Kidney (tissue), 14 donors: ENCODE data around the gene RFC2. TPM values are rescaled to one million over a fixed set of nuclear protein-coding genes. Genes with fewer than 3 reads are reported as not detected.
A peak's percentile ranks its signal among the peaks of the same experiment; 100 is the strongest.
"Not testable (repeated sequence)": the region's sequence is repeated elsewhere in the genome, so short reads cannot be mapped to it uniquely, and the experiment has no call there.

Experiments used
- DNase-seq, 5 donors: peaks; one replicate each; pipeline ENCODE4 v3.0.0-alpha.2; 2013 to 2020
- FAIRE-seq: peaks from 2 replicates; lab custom pipeline; 2012; peaks lifted over from hg19 to GRCh38; lab: Jason Lieb, UNC
- H3K27ac ChIP-seq, 2 donors: one replicate each; pipeline ENCODE4 v1.7.0; 2013; ENCODE audit warnings: low read depth in 2 of 2, low read length in 2 of 2, inconsistent platforms in 1 of 2
- H3K27me3 ChIP-seq: one replicate; pipeline ENCODE4 v1.7.1; 2013; ENCODE audit warnings: low read length, inconsistent platforms; ENCODE audit not compliant: control insufficient read depth, insufficient read depth
- H3K36me3 ChIP-seq, 3 donors: one replicate each; pipeline versions ENCODE4 v1.7.0 to v1.7.1; 2013; ENCODE audit warnings: low read length in 3 of 3, control low read depth in 1 of 3, inconsistent platforms in 1 of 3; ENCODE audit not compliant: insufficient read depth in 3 of 3, control insufficient read depth in 2 of 3
- H3K4me1 ChIP-seq, 3 donors: one replicate each; pipeline versions ENCODE4 v1.7.0 to v1.7.1; 2013; ENCODE audit warnings: low read length in 3 of 3, inconsistent platforms in 1 of 3, low read depth in 1 of 3; ENCODE audit not compliant: control insufficient read depth in 2 of 3, insufficient read depth in 2 of 3
- H3K4me3 ChIP-seq, 3 donors: one replicate each; pipeline versions ENCODE4 v1.7.0 to v1.8.1; 2013; ENCODE audit warnings: low read length in 3 of 3, control low read depth in 1 of 3, inconsistent platforms in 1 of 3
- H3K9ac ChIP-seq, 3 donors: one replicate each; pipeline versions ENCODE4 v1.7.0 to v1.7.1; 2013; ENCODE audit warnings: low read length in 3 of 3, control low read depth in 1 of 3, inconsistent platforms in 1 of 3
- H3K9me3 ChIP-seq, 3 donors: one replicate each; pipeline versions ENCODE4 v1.7.0 to v1.7.1; 2013; ENCODE audit warnings: low read length in 3 of 3, control low read depth in 1 of 3, inconsistent platforms in 1 of 3; ENCODE audit not compliant: control insufficient read depth in 2 of 3, insufficient read depth in 1 of 3
- intact Hi-C: fragments of 100-400 bp; cut with DNase I; formaldehyde crosslinking; loops from one replicate; pipeline ENCODE4 v1.11.1; 2022
- polyA plus RNA-seq: library from polyadenylated mRNA; stranded (reverse); fragments of 350-450 nt; fragmentation: Illumina TruSeq; extraction: RNeasy Lipid Tissue Mini Kit (QIAGEN cat#74804); gene quantifications from one replicate; pipeline ENCODE4 v1.2.3, GENCODE V29; 2014; ENCODE audit warnings: low read depth, low replicate concordance; ENCODE audit not compliant: insufficient read depth
- total RNA-seq: library from RNA; stranded (reverse); fragmentation: NEBNext Ultra II Directional; extraction: Animal tissue kit (Norgen Biotek cat#: 25700); gene quantifications from one replicate; pipeline ENCODE4 v1.2.1, GENCODE V29; 2021
- TF ChIP-seq, protein P1 (sequence below): IDR thresholded peaks from 3 replicates; pipeline ENCODE4 v1.5.1; 2012; ENCODE audit warnings: mild to moderate bottlenecking, moderate library complexity, borderline replicate concordance; ENCODE audit not compliant: insufficient read depth; ENCODE audit errors: extremely low read depth
- donor health status: control.
- donor health status: control.
- donor health status: control.
- donor health status: control.
- donor health status: control.
- donor health status: DM: yes; HTN: yes; CAD: no.
- donor health status: Normal renal cell carcinoma (clear cell type).

Gene RFC2
- total and polyA plus RNA-seq, 2 donors from 2014 or later = 16.2 to 21.1 TPM

DNA sequence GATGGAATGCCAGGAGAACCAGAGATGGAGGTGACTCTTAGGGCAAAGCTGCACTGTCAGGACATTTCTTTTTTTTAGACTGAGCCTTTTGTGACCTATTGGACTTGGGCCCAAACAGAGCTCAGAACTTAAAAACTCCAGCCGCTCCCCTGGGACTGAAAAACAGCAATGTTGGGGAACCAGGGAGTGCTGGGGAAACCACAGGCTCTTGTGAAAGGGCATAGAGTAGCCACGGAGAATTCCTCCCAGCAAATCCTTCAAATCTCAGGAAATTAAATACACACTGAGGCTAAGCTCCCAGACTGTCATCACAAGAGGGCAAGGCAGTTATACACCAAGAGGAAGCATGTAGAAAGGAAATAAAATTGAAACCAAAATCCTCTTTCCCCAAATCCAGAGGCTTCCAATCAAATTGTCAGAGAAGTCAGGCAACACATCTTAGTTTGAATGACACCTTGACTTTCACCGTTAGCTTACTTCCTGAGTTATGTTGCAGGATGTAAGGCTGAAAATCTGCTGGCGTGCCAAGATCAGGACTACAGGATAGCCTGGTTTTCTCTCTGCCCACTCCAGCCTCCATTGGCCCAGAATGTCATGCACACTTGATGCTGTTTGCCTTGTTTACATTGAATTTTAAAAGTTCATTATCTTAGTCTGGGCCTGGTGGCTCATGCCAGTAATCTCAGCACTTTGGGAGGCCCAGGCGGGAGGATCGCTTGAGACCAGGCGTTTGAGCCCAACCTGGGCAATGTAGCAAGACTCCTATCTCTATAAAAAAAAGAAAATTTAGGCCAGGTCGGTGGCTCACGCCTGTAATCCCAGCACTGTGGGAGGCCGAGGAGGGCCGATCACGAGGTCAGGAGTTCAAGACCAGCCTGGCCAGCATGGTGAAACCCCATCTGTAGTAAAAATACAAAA, 2.6 kb upstream of the RFC2 start:
- peaks cover 0 to 9% (median 5%) of the 10 kb centered on the region in 3 donors for H3K4me1 ChIP-seq
- TF ChIP-seq, protein P1, sequence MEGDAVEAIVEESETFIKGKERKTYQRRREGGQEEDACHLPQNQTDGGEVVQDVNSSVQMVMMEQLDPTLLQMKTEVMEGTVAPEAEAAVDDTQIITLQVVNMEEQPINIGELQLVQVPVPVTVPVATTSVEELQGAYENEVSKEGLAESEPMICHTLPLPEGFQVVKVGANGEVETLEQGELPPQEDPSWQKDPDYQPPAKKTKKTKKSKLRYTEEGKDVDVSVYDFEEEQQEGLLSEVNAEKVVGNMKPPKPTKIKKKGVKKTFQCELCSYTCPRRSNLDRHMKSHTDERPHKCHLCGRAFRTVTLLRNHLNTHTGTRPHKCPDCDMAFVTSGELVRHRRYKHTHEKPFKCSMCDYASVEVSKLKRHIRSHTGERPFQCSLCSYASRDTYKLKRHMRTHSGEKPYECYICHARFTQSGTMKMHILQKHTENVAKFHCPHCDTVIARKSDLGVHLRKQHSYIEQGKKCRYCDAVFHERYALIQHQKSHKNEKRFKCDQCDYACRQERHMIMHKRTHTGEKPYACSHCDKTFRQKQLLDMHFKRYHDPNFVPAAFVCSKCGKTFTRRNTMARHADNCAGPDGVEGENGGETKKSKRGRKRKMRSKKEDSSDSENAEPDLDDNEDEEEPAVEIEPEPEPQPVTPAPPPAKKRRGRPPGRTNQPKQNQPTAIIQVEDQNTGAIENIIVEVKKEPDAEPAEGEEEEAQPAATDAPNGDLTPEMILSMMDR = no peak
- H3K27ac ChIP-seq = peak overlapping the region; percentile 11 to 23
- intact Hi-C loops = no loop called here
- no peak for DNase-seq
- no peaks in the 10 kb centered on the region for H3K27me3 ChIP-seq
- H3K9ac ChIP-seq = peak overlapping the region in 1 of 3 donors; percentile 30
- no peak for FAIRE-seq
- no peak overlapping the region for H3K4me3 ChIP-seq
- H3K9me3 ChIP-seq = no peaks in the 10 kb centered on the region
- no peaks in the 10 kb centered on the region for H3K36me3 ChIP-seq

DNA sequence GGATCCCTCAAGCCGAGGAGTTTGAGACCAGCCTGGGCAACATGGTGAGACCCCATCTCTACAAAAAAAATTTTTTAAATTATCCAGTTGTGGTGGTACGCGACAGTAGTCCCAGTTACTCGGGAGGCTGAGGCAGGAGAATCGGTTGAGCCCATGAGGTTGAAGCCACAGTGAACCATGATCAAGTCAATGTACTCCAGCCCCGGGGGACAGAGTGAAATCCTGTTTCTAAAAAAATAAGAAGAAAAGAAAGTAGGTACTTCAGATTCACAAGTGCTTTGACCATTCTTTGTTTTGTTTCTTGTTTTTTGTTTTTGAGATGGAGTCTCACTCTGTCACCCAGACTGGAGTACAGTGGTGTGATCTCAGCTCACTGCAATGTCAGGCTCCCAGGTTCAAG, 1.3 kb upstream of the RFC2 start:
- Histone ChIP-seq H3K9ac (peak overlapping the region in 2 of 3 donors; percentile 37 to 99), H3K27ac (peak overlapping the region in 1 of 2 donors; percentile 96), H3K4me3 (peak overlapping the region in 2 of 3 donors; percentile 94 to 98)
- H3K4me1 ChIP-seq, H3K36me3 ChIP-seq, H3K27me3 ChIP-seq, DNase-seq, intact Hi-C loops, FAIRE-seq, H3K9me3 ChIP-seq: not testable (repeated sequence)

DNA sequence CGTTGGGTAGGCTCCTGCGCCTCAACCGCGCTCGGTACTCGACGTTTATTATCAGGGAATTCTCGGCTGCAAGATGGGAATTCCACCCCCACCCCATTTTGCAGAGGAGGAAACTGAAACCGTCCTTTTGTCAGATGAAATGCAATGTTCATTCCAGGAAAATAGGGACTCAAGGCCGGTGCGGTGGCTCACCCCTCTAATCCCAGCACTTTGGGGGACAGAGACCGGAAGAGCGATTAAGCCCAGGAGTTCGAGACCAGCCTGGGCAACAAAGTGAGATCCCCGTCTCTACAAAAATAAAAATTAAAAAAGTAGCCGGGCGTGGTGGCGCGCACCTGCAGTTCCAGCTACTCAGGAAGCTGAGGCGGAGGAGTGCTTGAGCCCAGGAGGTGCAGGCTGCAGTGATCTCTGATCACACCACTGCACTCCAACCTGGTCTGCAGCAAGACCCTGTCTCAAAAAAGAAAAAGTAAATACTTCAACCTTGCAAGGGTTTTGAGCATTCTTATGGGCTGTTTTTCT, 720 bp upstream of the RFC2 start:
- H3K36me3 ChIP-seq = peaks cover 0 to 6% (median 5%) of the 10 kb centered on the region in 3 donors
- intact Hi-C loops = no loop called here
- peaks cover 0 to 9% (median 5%) of the 10 kb centered on the region in 3 donors for H3K4me1 ChIP-seq
- H3K27me3 ChIP-seq = no peaks in the 10 kb centered on the region
- TF ChIP-seq, protein P1 = no peak
- FAIRE-seq (no peak), DNase-seq (no peak)
- H3K9ac ChIP-seq = peak overlapping the region; percentile 68 to 99 (median 84)
- H3K27ac ChIP-seq = peak overlapping the region; percentile 96 to 98
- H3K9me3 ChIP-seq = no peaks in the 10 kb centered on the region
- H3K4me3 ChIP-seq = peak overlapping the region; percentile 91 to 98 (median 94)

DNA sequence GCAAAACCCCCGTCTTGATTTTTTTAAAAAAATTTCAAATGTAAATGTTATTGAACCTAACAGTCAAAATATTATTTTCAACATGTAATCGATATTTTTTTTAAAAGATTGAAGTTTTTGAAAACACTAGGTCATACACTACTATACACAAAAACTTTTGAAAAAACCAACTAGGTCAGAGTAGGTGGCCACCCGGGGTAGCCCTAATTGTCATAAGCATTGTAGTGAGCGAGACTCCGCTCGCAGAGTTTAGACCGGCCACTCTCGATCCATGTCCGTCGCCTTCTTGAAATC, 417 bp downstream of the RFC2 start:
- Histone ChIP-seq H3K36me3 (peaks cover 0 to 8% (median 6%) of the 10 kb centered on the region in 3 donors), H3K27me3 (no peaks in the 10 kb centered on the region), H3K4me1 (peaks cover 0 to 9% (median 5%) of the 10 kb centered on the region in 3 donors), H3K9me3 (no peaks in the 10 kb centered on the region), H3K4me3 (peak overlapping the region; percentile 73 to 98 (median 91)), H3K9ac (peak overlapping the region; percentile 61 to 99 (median 74)), H3K27ac (peak overlapping the region; percentile 71 to 98)
- DNase-seq = peak in 1 of 5 donors; percentile 43
- no peak for FAIRE-seq
- intact Hi-C loops = no loop called here
- TF ChIP-seq, protein P1 = no peak
